Trophoblast cell (in vitro differentiated cells and primary cell): Measurements from ENCODE around the gene L3MBTL4.

Experiments
- DNase-seq, 2 donors: peaks; one replicate each; pipeline ENCODE4 v3.0.0-alpha.2; 2016
- H2AFZ ChIP-seq: 2 replicates; pipeline ENCODE4 v1.6.1; 2013; ENCODE audit warnings: low read length, moderate library complexity, mild to moderate bottlenecking; ENCODE audit not compliant: insufficient read depth, poor library complexity
- H2AK5ac ChIP-seq: 2 replicates; pipeline ENCODE4 v1.6.1; 2013; ENCODE audit warnings: mild to moderate bottlenecking, low read length
- H2BK120ac ChIP-seq: 2 replicates; pipeline ENCODE4 v1.6.1; 2013; ENCODE audit warnings: low read length, mild to moderate bottlenecking, moderate library complexity; ENCODE audit not compliant: insufficient read depth, poor library complexity
- H2BK12ac ChIP-seq: 2 replicates; pipeline ENCODE4 v1.6.1; 2013; ENCODE audit warnings: mild to moderate bottlenecking, low read length, moderate library complexity
- H2BK5ac ChIP-seq: 2 replicates; pipeline ENCODE4 v1.6.1; 2013; ENCODE audit warnings: low read length, low read depth, moderate library complexity, mild to moderate bottlenecking; ENCODE audit not compliant: poor library complexity
- H3K14ac ChIP-seq: 2 replicates; pipeline ENCODE4 v1.6.1; 2013; ENCODE audit warnings: mild to moderate bottlenecking, low read length
- H3K18ac ChIP-seq: 2 replicates; pipeline ENCODE4 v1.6.1; 2013; ENCODE audit warnings: mild to moderate bottlenecking, low read length
- H3K23ac ChIP-seq: 2 replicates; pipeline ENCODE4 v1.6.1; 2013; ENCODE audit warnings: low read length
- H3K27ac ChIP-seq: 2 replicates; pipeline ENCODE4 v1.5.1; 2013; ENCODE audit warnings: low read depth, mild to moderate bottlenecking, inconsistent platforms, low read length, moderate library complexity
- H3K27me3 ChIP-seq: 2 replicates; pipeline ENCODE4 v1.6.1; 2013; ENCODE audit warnings: inconsistent platforms, mild to moderate bottlenecking, low read length, moderate library complexity; ENCODE audit not compliant: insufficient read depth
- H3K36me3 ChIP-seq, 2 experiments: 1 replicate in 1 of 2; 2 replicates in 1 of 2; pipeline ENCODE4 v1.6.1; 2013; ENCODE audit warnings: low read length in 2 of 2, mild to moderate bottlenecking in 2 of 2, moderate library complexity in 1 of 2; ENCODE audit not compliant: insufficient read depth in 2 of 2, control insufficient read depth in 1 of 2
- H3K4ac ChIP-seq: 2 replicates; pipeline ENCODE4 v1.6.1; 2013; ENCODE audit warnings: low read depth, mild to moderate bottlenecking, low read length, moderate library complexity
- H3K4me1 ChIP-seq, 2 experiments: 1 replicate in 1 of 2; 2 replicates in 1 of 2; pipeline ENCODE4 v1.6.1; 2013; ENCODE audit warnings: low read length in 2 of 2, mild to moderate bottlenecking in 2 of 2, moderate library complexity in 1 of 2; ENCODE audit not compliant: insufficient read depth in 2 of 2, control insufficient read depth in 1 of 2
- H3K4me2 ChIP-seq: 2 replicates; pipeline ENCODE4 v1.6.1; 2013; ENCODE audit warnings: inconsistent platforms, mild to moderate bottlenecking, low read length, moderate library complexity
- H3K4me3 ChIP-seq: 2 replicates; pipeline ENCODE4 v1.5.1; 2013; ENCODE audit warnings: mild to moderate bottlenecking, low read depth, low read length, inconsistent platforms
- H3K79me1 ChIP-seq: one replicate; pipeline ENCODE4 v1.6.1; 2013; ENCODE audit warnings: low read length
- H3K79me2 ChIP-seq: 2 replicates; pipeline ENCODE4 v1.6.1; 2013; ENCODE audit warnings: low read length, mild to moderate bottlenecking; ENCODE audit not compliant: control insufficient read depth, insufficient read depth, poor library complexity
- H3K9ac ChIP-seq: 2 replicates; pipeline ENCODE4 v1.6.1; 2013; ENCODE audit warnings: mild to moderate bottlenecking, low read length
- H3K9me3 ChIP-seq: 2 replicates; pipeline ENCODE4 v1.6.1; 2013; ENCODE audit warnings: low read depth, mild to moderate bottlenecking, control low read depth, inconsistent platforms, low read length; ENCODE audit not compliant: insufficient read depth
- H4K12ac ChIP-seq: 2 replicates; pipeline ENCODE4 v1.6.1; 2013; ENCODE audit warnings: low read depth, mild to moderate bottlenecking, low read length, moderate library complexity
- H4K8ac ChIP-seq: 2 replicates; pipeline ENCODE4 v1.6.1; 2013; ENCODE audit warnings: low read depth, mild to moderate bottlenecking, low read length, moderate library complexity
- H4K91ac ChIP-seq: one replicate; pipeline ENCODE4 v1.6.1; 2013; ENCODE audit warnings: low read depth, mild to moderate bottlenecking, low read length, moderate library complexity
- WGBS: extraction: QIAGEN DNeasy Blood & Tissue Kit; methylation state at CpG from one replicate; pipeline ENCODE4 v1.1.7; 2013; ENCODE audit warnings: missing lambda C conversion rate; ENCODE audit not compliant: insufficient read length, insufficient coverage; ENCODE audit errors: extremely low coverage; 5-methylcytosine and 5-hydroxymethylcytosine counted together

Gene L3MBTL4

DNA sequence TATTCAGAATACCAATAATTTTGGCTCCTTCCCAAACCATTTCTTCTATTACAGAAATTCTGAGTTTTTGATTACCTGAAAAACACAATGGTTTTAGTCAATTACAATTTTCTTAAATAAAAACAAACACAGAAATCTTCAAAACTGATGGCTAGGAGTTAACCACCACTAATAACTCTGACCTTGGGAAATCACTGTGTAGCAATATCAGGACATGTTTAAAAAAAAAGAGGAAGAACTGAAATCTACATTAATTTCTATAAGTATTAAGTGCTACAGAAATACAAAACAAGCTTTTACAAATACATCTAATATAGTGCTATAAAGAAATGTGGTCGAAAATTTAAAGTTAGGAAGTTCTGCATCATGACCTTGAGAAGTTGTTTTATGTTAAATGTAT, 14.9 kb downstream of the L3MBTL4 start:
- Histone ChIP-seq H3K18ac (no peak overlapping the region), H3K4me1 (no peaks in the 10 kb centered on the region), H3K4me2 (no peak overlapping the region), H3K27ac (no peak overlapping the region), H3K14ac (no peak overlapping the region), H2BK12ac (no peak overlapping the region), H3K79me1 (no peaks in the 10 kb centered on the region), H3K9ac (no peak overlapping the region), H3K9me3 (no peaks in the 10 kb centered on the region), H2BK5ac (no peak overlapping the region), H2AK5ac (no peak overlapping the region), H3K27me3 (no peaks in the 10 kb centered on the region), H4K12ac (no peak overlapping the region), H3K4ac (no peak overlapping the region), H2AFZ (no peak overlapping the region), H2BK120ac (no peak overlapping the region), H4K91ac (no peak overlapping the region), H3K4me3 (no peak overlapping the region), H3K36me3 (no peaks in the 10 kb centered on the region), H4K8ac (no peak overlapping the region), H3K79me2 (no peaks in the 10 kb centered on the region), H3K23ac (no peak overlapping the region)
- WGBS = no CpG with 5 or more reads among the region's 1 CpG
- DNase-seq = no peak

DNA sequence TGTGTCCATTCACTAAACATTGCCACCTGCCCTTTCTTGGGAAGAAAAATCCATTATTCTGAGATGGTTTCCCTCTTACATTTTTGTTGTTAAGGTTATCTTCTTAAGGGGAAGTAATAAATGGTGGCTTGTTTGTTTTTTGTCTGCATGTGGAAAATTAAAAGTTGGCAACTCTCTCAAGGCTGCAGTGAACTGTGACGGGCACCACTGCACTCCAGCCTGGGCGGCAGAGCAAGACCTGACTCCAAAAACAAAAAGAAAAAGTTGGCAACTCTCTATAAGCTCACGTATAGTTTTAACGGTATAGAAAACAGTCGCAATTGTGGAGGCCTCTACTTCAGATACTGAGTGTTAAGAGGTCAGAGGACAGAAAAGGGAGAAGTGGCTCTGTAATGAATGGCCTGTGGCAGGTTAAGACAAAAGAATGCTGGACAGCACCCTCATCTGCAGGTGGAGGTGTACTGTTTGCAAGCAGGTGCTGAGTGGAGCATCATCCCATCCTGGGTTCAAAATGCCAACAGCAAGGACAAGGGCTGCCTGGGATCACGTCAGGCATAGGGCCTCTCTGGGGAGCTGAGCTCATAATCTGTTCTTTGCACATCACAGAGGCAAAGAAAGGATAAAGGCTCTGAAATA, 16.7 kb downstream of the L3MBTL4 start:
- Histone ChIP-seq H3K23ac (no peak overlapping the region), H3K27me3 (no peaks in the 10 kb centered on the region), H3K79me1 (no peaks in the 10 kb centered on the region), H4K91ac (no peak overlapping the region), H3K79me2 (no peaks in the 10 kb centered on the region), H3K27ac (no peak overlapping the region), H3K4me3 (no peak overlapping the region), H4K12ac (no peak overlapping the region), H2AK5ac (no peak overlapping the region), H4K8ac (no peak overlapping the region), H2BK5ac (no peak overlapping the region), H3K4me1 (no peaks in the 10 kb centered on the region), H2AFZ (no peak overlapping the region), H3K14ac (no peak overlapping the region), H3K36me3 (no peaks in the 10 kb centered on the region), H3K9me3 (no peaks in the 10 kb centered on the region), H3K4me2 (no peak overlapping the region), H3K9ac (no peak overlapping the region), H2BK12ac (no peak overlapping the region), H3K18ac (no peak overlapping the region), H3K4ac (no peak overlapping the region), H2BK120ac (no peak overlapping the region)
- no peak for DNase-seq
- WGBS = no CpG with 5 or more reads among the region's 6 CpGs

DNA sequence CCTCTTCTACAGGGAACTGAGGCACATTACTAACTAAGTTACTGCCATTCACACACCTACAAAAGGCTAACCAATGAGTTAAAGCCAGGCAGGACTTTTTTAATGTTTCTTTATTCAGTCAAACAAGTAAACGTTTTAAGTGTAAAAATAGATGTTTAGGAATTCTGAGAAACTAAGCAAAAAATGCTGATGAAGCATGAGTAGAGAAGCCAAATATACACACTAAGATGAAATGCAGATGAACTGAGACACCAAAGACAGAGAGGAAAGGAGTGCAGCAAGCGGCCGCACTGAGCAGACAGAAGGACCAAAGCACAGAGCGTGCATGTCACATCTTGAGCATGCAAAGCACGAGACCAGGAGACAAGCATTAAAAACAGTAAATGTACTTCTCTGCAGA, 17.9 kb downstream of the L3MBTL4 start:
- no peak overlapping the region for H2BK12ac ChIP-seq
- no peak overlapping the region for H2AK5ac ChIP-seq
- H2AFZ ChIP-seq = no peak overlapping the region
- H3K27me3 ChIP-seq = no peaks in the 10 kb centered on the region
- H4K91ac ChIP-seq = no peak overlapping the region
- no peak overlapping the region for H3K4me3 ChIP-seq
- no peaks in the 10 kb centered on the region for H3K4me1 ChIP-seq
- H4K12ac ChIP-seq = no peak overlapping the region
- DNase-seq = no peak
- H3K79me2 ChIP-seq = no peaks in the 10 kb centered on the region
- H2BK5ac ChIP-seq = no peak overlapping the region
- no peak overlapping the region for H3K23ac ChIP-seq
- WGBS = no CpG with 5 or more reads among the region's 5 CpGs
- H2BK120ac ChIP-seq = no peak overlapping the region
- H3K14ac ChIP-seq = no peak overlapping the region
- no peak overlapping the region for H3K27ac ChIP-seq
- H3K18ac ChIP-seq = no peak overlapping the region
- no peaks in the 10 kb centered on the region for H3K79me1 ChIP-seq
- H4K8ac ChIP-seq = no peak overlapping the region
- H3K36me3 ChIP-seq = no peaks in the 10 kb centered on the region
- no peak overlapping the region for H3K9ac ChIP-seq
- H3K4me2 ChIP-seq = no peak overlapping the region
- no peak overlapping the region for H3K4ac ChIP-seq
- H3K9me3 ChIP-seq = no peaks in the 10 kb centered on the region

GRCh38 chr18:6396276-6396675, 18.4 kb downstream of the L3MBTL4 start:
- no CpG with 5 or more reads among the region's 2 CpGs for WGBS
- Histone ChIP-seq H2AFZ (no peak overlapping the region), H3K23ac (no peak overlapping the region), H3K4me3 (no peak overlapping the region), H2BK120ac (no peak overlapping the region), H3K14ac (no peak overlapping the region), H3K9me3 (no peaks in the 10 kb centered on the region), H3K9ac (no peak overlapping the region), H3K79me2 (no peaks in the 10 kb centered on the region), H3K36me3 (no peaks in the 10 kb centered on the region), H2BK12ac (no peak overlapping the region), H4K12ac (no peak overlapping the region), H2BK5ac (no peak overlapping the region), H3K18ac (no peak overlapping the region), H3K79me1 (no peaks in the 10 kb centered on the region), H4K8ac (no peak overlapping the region), H3K27me3 (no peaks in the 10 kb centered on the region), H3K4me2 (no peak overlapping the region), H3K27ac (no peak overlapping the region), H2AK5ac (no peak overlapping the region), H4K91ac (no peak overlapping the region), H3K4me1 (no peaks in the 10 kb centered on the region), H3K4ac (no peak overlapping the region)
- no peak for DNase-seq
